Loucy (cell line): ENCODE data around the gene OLAH.

Experiments
- H2AFZ ChIP-seq: fragments of 200-600 bp; sonication (generic); 2 replicates; pipeline ENCODE4 v1.6.0; 2016; ENCODE audit warnings: antibody characterized with exemption, mild to moderate bottlenecking, low read length, moderate library complexity
- H3F3A ChIP-seq: fragments of 200-600 bp; 2 replicates; pipeline ENCODE4 v1.6.0; 2016; ENCODE audit warnings: antibody characterized with exemption, low read depth, mild to moderate bottlenecking
- H3K27me3 ChIP-seq: fragments of 200-600 bp; sonication (generic); 2 replicates; pipeline ENCODE4 v1.6.1; 2014; ENCODE audit warnings: low read length, mild to moderate bottlenecking; ENCODE audit not compliant: insufficient read depth, poor library complexity, severe bottlenecking
- H3K36me3 ChIP-seq: fragments of 200-600 bp; sonication (generic); 2 replicates; pipeline ENCODE4 v1.6.1; 2016; ENCODE audit warnings: low read length; ENCODE audit not compliant: insufficient read depth
- H3K4me1 ChIP-seq: fragments of 200-600 bp; sonication (generic); 2 replicates; pipeline ENCODE4 v1.5.1; 2014; ENCODE audit warnings: low read length, mild to moderate bottlenecking; ENCODE audit not compliant: insufficient read depth, poor library complexity, severe bottlenecking
- H3K4me2 ChIP-seq: fragments of 200-600 bp; sonication (generic); 2 replicates; pipeline ENCODE4 v1.6.0; 2014; ENCODE audit warnings: antibody characterized with exemption, low read length, low read depth, mild to moderate bottlenecking; ENCODE audit not compliant: poor library complexity, severe bottlenecking
- H3K4me3 ChIP-seq: fragments of 200-600 bp; sonication (generic); 2 replicates; pipeline ENCODE4 v1.5.1; 2014; ENCODE audit warnings: low read length, mild to moderate bottlenecking, mixed read lengths; ENCODE audit not compliant: poor library complexity, severe bottlenecking
- H3K79me2 ChIP-seq: fragments of 200-600 bp; sonication (generic); 2 replicates; pipeline ENCODE4 v1.6.1; 2014; ENCODE audit warnings: low read length; ENCODE audit not compliant: insufficient read depth
- H3K9ac ChIP-seq: fragments of 200-600 bp; sonication (generic); 2 replicates; pipeline ENCODE4 v1.6.0; 2014; ENCODE audit warnings: mild to moderate bottlenecking, low read depth, low read length, moderate library complexity; ENCODE audit not compliant: poor library complexity, severe bottlenecking
- H3K9me2 ChIP-seq: fragments of 200-600 bp; sonication (generic); replicated peaks from 2 replicates; pipeline ENCODE4 v1.6.1; 2016; ENCODE audit warnings: low read depth, low read length, mixed read lengths
- H3K9me3 ChIP-seq: fragments of 200-600 bp; sonication (generic); 2 replicates; pipeline ENCODE4 v1.6.1; 2014; ENCODE audit warnings: mild to moderate bottlenecking, antibody characterized with exemption, low read length, low read depth; ENCODE audit not compliant: insufficient read depth
- H4K20me1 ChIP-seq: fragments of 200-600 bp; sonication (generic); 2 replicates; pipeline ENCODE4 v1.6.0; 2014; ENCODE audit warnings: antibody characterized with exemption, low read length, mild to moderate bottlenecking; ENCODE audit not compliant: insufficient read depth, poor library complexity, severe bottlenecking
- CTCF ChIP-seq: fragments of 200-600 bp; sonication (generic); conservative IDR thresholded peaks from 2 replicates; pipeline ENCODE4 v1.5.1; 2014; ENCODE audit warnings: mild to moderate bottlenecking, antibody characterized with exemption, low read length
- EZH2phosphoT487 ChIP-seq: fragments of 200-600 bp; IDR thresholded peaks from 2 replicates; pipeline ENCODE4 v1.6.1; 2018; ENCODE audit warnings: antibody characterized with exemption, mild to moderate bottlenecking, moderate library complexity, borderline replicate concordance

Gene OLAH

DNA sequence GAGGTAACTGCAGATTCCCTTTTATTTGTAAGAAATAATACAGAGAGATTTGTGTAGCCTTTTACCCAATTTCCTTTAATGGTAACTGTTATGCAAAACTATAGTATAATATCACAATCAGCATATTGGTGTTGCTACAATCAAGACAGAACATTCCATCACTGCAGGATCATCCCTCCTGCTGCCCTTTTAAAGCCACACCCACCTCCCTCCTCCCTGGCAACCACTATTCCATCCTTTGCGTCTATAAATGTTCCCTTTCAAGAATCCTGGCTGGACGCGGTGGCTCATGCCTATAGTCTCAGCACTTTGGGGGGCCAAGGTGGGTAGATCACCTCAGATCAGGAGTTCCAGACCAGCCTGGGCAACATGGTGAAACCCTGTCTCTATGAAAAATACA is 31.7 kb downstream of the OLAH start:
- Histone ChIP-seq H3K4me2 (no peak overlapping the region), H3K4me1 (no peaks in the 10 kb centered on the region), H3K9me3 (no peaks in the 10 kb centered on the region), H3K36me3 (peaks cover 11% of the 10 kb centered on the region; the same call in 1 of the 2 replicates), H3K9me2 (no peaks in the 10 kb centered on the region), H3K4me3 (no peak overlapping the region), H2AFZ (no peak overlapping the region), H3K79me2 (no peaks in the 10 kb centered on the region), H3F3A (no peaks in the 10 kb centered on the region), H3K27me3 (no peaks in the 10 kb centered on the region), H3K9ac (no peak overlapping the region), H4K20me1 (no peaks in the 10 kb centered on the region)
- TF ChIP-seq EZH2phosphoT487 (no peak), CTCF (no peak)

DNA sequence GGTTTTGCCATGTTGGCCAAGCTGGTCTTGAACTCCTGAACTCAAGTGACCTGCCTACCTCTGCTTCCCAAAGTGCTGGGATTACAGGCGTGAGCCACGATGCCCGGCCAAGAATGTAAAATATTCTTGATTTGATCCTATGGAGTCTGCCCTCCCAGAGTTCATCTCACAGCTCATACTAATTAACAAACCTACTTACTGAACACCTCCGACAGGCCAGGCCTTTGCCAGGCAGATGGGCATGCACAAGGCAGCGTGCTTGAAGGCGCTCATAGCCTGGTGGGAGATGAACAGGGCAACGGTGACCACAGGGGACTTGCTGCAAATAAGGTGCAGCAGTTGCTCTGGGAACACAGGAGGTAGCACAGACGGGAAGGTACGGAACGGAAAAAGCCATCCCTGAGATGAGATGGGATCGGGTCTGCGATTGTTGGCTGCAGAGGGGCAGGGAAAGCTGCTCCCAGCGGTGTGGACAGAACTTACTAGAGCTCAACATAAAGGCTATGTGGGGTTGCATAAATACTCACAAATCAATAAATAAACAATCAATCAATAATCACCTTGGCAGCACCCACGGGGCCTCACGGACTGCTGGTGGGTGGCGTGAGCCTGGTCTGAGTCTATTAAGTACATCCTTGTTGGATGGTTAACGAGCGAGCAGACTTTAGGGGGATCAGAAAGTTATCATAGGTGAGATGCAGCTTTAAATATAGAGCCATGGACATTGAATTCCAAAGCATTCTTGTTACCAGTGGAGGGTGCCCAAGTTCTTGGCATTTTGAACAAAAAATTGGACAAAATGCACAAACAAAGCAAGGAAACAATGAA is 40.1 kb downstream of the OLAH start:
- peaks cover 44% of the 10 kb centered on the region for H3K79me2 ChIP-seq
- H3K9me2 ChIP-seq = no peaks in the 10 kb centered on the region
- H3K4me2 ChIP-seq = peak overlapping the region; percentile 92
- no peaks in the 10 kb centered on the region for H4K20me1 ChIP-seq
- H3K9me3 ChIP-seq = no peaks in the 10 kb centered on the region
- H3K4me1 ChIP-seq = peaks cover 36% of the 10 kb centered on the region
- peak overlapping the region; percentile 19 for H3K9ac ChIP-seq
- H3F3A ChIP-seq = 0 out of 2 replicates have a peak, but pooled peaks cover 2% of the 10 kb centered on the region
- peak overlapping the region; percentile 68 for H2AFZ ChIP-seq
- peak overlapping the region; percentile 72 for H3K4me3 ChIP-seq
- H3K36me3 ChIP-seq = no peaks in the 10 kb centered on the region
- no peak for TF ChIP-seq EZH2phosphoT487
- TF ChIP-seq CTCF = no peak; the same call in 1 of the 2 replicates
- no peaks in the 10 kb centered on the region for H3K27me3 ChIP-seq

DNA sequence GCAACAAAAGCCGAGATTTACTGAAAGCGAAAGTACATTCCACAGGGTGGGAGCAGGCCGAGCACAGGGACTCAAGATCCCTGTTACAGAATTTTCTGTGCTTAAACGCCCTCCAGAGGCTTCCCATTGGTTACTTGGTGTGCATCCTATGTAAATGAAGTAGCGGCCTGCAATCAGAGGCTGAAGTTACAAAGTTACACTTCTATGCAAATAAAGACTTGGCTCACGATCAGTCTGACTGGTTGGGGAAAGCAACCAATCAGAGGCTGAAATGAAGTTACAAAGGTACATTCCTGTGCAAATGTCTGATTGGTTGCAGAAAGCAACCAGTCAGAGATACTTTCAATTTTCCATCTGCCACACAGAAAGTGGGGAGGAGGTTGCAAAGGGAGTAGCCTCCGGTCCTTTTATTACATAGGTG is 40.8 kb downstream of the OLAH start:
- TF ChIP-seq EZH2phosphoT487 (no peak), CTCF (0 out of 2 replicates have a peak, but pooled peaks have one; percentile 20)
- Histone ChIP-seq H3F3A (0 out of 2 replicates have a peak, but pooled peaks cover 2% of the 10 kb centered on the region), H3K4me3 (peak overlapping the region; percentile 72), H3K4me1 (peaks cover 36% of the 10 kb centered on the region), H3K79me2 (peaks cover 44% of the 10 kb centered on the region), H3K36me3 (no peaks in the 10 kb centered on the region), H3K9me2 (no peaks in the 10 kb centered on the region), H3K9ac (peak overlapping the region; percentile 46), H2AFZ (peak overlapping the region; percentile 68), H3K27me3 (no peaks in the 10 kb centered on the region), H4K20me1 (no peaks in the 10 kb centered on the region), H3K9me3 (no peaks in the 10 kb centered on the region), H3K4me2 (peak overlapping the region; percentile 92)
